ENCODE results near the gene SNX9. TPM values are rescaled to one million over a fixed set of nuclear protein-coding genes. Genes with fewer than 3 reads are reported as not detected.

Gene SNX9
- total RNA-seq, 4 donors from 2014 or later: 13.7 to 57.2 (median 50.7) TPM

- WGBS, 2 donors (ENCODE audit: low coverage in 1 of 2): 67 to 82% methylated on average over 7 to 9 of the region's 9 CpGs
- DNase-seq: no peak
- Histone ChIP-seq H3K4me1 (peaks cover 0 to 3% (median under 1%) of the 10 kb centered on the region in 4 donors), H3K36me3 (no peaks in the 10 kb centered on the region), H3K27ac (no peak overlapping the region), H3K27me3 (no peaks in the 10 kb centered on the region), H3K9me3 (no peaks in the 10 kb centered on the region), H3K4me3 (no peak overlapping the region)
- intact Hi-C loops (cut with DNase I; ENCODE audit: low total_unique reads): no loop called here
- TF ChIP-seq EP300 (IDR thresholded peaks at IDR 0.05; ENCODE audit: low read depth) (no peak), POLR2A (IDR thresholded peaks at IDR 0.05) (no peak), POLR2AphosphoS5 (IDR thresholded peaks at IDR 0.05) (no peak)
- in situ Hi-C loops (cut with MboI; ENCODE audit: low pct_ligation_motif_present in 1 of 4, low pct_unique_long_range_greater_than_20kb in 1 of 4, low sequenced_read_pairs in 3 of 4): no loop called here
Measured at GRCh38 chr6:157974341-157974894, 151.4 kb downstream of the SNX9 start.

DNA sequence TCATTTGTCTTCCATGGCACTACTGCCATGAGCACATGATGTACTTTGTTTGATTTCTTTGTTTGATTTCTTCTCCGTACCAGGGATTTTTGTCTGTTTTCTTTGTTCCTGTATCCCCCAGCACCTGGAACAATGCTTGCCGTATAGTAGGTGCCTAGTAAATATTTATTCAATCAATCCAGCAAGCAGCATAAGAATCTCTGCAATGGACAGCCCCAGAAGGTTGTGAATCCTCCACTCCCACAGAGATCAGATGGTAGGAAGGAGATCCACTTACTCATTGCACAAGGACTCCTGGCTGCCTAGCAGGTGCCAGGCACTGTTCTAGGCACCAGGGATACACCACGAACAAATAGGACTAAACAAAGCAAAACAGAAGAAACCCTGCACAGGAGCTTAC, 151.9 kb downstream of the SNX9 start:
- Histone ChIP-seq H3K27me3 (no peaks in the 10 kb centered on the region), H3K36me3 (no peaks in the 10 kb centered on the region), H3K4me3 (no peak overlapping the region), H3K9me3 (no peaks in the 10 kb centered on the region), H3K4me1 (no peaks in the 10 kb centered on the region), H3K27ac (no peak overlapping the region)
- intact Hi-C loops (cut with DNase I; ENCODE audit: low total_unique reads): no loop called here
- in situ Hi-C loops (cut with MboI; ENCODE audit: low pct_ligation_motif_present in 1 of 4, low pct_unique_long_range_greater_than_20kb in 1 of 4, low sequenced_read_pairs in 3 of 4): no loop called here
- DNase-seq: no peak
- TF ChIP-seq, protein P1, sequence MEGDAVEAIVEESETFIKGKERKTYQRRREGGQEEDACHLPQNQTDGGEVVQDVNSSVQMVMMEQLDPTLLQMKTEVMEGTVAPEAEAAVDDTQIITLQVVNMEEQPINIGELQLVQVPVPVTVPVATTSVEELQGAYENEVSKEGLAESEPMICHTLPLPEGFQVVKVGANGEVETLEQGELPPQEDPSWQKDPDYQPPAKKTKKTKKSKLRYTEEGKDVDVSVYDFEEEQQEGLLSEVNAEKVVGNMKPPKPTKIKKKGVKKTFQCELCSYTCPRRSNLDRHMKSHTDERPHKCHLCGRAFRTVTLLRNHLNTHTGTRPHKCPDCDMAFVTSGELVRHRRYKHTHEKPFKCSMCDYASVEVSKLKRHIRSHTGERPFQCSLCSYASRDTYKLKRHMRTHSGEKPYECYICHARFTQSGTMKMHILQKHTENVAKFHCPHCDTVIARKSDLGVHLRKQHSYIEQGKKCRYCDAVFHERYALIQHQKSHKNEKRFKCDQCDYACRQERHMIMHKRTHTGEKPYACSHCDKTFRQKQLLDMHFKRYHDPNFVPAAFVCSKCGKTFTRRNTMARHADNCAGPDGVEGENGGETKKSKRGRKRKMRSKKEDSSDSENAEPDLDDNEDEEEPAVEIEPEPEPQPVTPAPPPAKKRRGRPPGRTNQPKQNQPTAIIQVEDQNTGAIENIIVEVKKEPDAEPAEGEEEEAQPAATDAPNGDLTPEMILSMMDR (IDR thresholded peaks at IDR 0.05): no peak
- TF ChIP-seq POLR2AphosphoS5 (IDR thresholded peaks at IDR 0.05) (no peak), POLR2A (IDR thresholded peaks at IDR 0.05) (no peak), EP300 (IDR thresholded peaks at IDR 0.05; ENCODE audit: low read depth) (no peak)
- 78 to 86% methylated on average over 1 to 3 of the region's 3 CpGs for WGBS, 2 donors (ENCODE audit: low coverage in 1 of 2)

GRCh38 chr6:157975456-157975855, 152.4 kb downstream of the SNX9 start:
- in situ Hi-C loops (cut with MboI; ENCODE audit: low pct_ligation_motif_present in 1 of 4, low pct_unique_long_range_greater_than_20kb in 1 of 4, low sequenced_read_pairs in 3 of 4): no loop called here
- Histone ChIP-seq H3K4me3 (no peak overlapping the region), H3K27me3 (no peaks in the 10 kb centered on the region), H3K36me3 (no peaks in the 10 kb centered on the region), H3K27ac (no peak overlapping the region), H3K9me3 (no peaks in the 10 kb centered on the region), H3K4me1 (peaks cover 0 to 4% (median 0%) of the 10 kb centered on the region in 4 donors)
- DNase-seq: no peak
- intact Hi-C loops (cut with DNase I; ENCODE audit: low total_unique reads): no loop called here
- no peak for TF ChIP-seq POLR2AphosphoS5 (IDR thresholded peaks at IDR 0.05)
- TF ChIP-seq, protein P1 (IDR thresholded peaks at IDR 0.05): no peak
- TF ChIP-seq EP300 (IDR thresholded peaks at IDR 0.05; ENCODE audit: low read depth): no peak
- TF ChIP-seq POLR2A (IDR thresholded peaks at IDR 0.05): no peak
- WGBS, 2 donors (ENCODE audit: low coverage in 1 of 2): 86 to 91% methylated on average over 2 of the region's 2 CpGs

DNA sequence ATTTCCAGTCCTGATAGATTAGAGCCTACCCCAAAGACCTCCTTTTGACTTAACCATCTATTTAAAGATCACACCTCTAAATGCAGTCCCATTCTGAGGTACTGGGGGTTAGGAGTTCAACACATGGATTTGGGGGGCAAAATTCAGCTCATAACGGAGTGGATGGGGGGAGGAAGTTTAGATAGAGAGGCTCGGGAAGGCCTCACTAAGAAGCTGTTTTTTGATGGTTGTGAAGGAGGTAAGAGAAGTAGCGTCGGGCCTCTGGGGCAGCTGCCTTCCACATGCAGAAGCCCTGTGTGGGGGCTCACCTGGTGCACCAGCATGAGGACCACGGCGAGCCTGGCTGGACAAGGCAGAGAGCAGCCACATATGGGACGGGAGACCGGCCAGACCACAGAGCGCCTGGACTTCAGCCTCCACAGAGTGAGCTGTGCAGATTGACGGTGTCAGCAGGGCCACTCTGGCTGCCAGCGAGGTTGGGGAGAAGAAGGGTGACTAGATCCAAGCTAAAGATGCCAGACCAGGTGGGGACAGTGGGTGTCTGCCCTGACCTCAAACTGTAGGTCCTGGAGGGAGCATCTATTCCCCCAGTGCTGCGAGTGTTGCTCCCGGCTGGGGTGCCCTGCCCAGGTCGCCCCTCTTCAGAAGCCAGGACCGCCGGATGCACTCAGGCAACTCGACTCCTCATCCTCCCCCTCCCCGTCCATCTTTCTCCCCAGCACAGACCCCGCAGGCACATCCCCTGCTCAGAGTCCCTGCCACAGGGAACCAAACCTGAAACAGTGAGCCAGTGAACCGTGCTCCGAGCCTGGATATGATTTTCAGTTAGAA, 153.5 kb downstream of the SNX9 start:
- Histone ChIP-seq H3K4me3 (no peak overlapping the region), H3K27ac (no peak overlapping the region), H3K4me1 (peaks cover 0 to 11% (median 3%) of the 10 kb centered on the region in 4 donors), H3K36me3 (no peaks in the 10 kb centered on the region), H3K27me3 (no peaks in the 10 kb centered on the region), H3K9me3 (no peaks in the 10 kb centered on the region)
- in situ Hi-C loops (cut with MboI; ENCODE audit: low pct_ligation_motif_present in 1 of 4, low pct_unique_long_range_greater_than_20kb in 1 of 4, low sequenced_read_pairs in 3 of 4) (no loop called here), intact Hi-C loops (cut with DNase I; ENCODE audit: low total_unique reads) (no loop called here)
- 93% methylated on average over 21 of the region's 21 CpGs; no CpG with 5 or more reads in 1 of the 2 donors for WGBS, 2 donors (ENCODE audit: low coverage in 1 of 2)
- DNase-seq: no peak
- TF ChIP-seq, protein P1 (IDR thresholded peaks at IDR 0.05): no peak
- no peak for TF ChIP-seq POLR2AphosphoS5 (IDR thresholded peaks at IDR 0.05)
- TF ChIP-seq EP300 (IDR thresholded peaks at IDR 0.05; ENCODE audit: low read depth): no peak
- no peak for TF ChIP-seq POLR2A (IDR thresholded peaks at IDR 0.05)

All from transverse colon (tissue), 4 donors.